Trophoblast cell (in vitro differentiated cells and primary cell): ENCODE results near the gene MYO5A.
A peak's percentile ranks its signal among the peaks of the same experiment; 100 is the strongest.

Experiments used
- DNase-seq, 2 donors: peaks; one replicate each; pipeline ENCODE4 v3.0.0-alpha.2; 2016
- H2AFZ ChIP-seq: 2 replicates; pipeline ENCODE4 v1.6.1; 2013; ENCODE audit warnings: low read length, moderate library complexity, mild to moderate bottlenecking; ENCODE audit not compliant: insufficient read depth, poor library complexity
- H2AK5ac ChIP-seq: 2 replicates; pipeline ENCODE4 v1.6.1; 2013; ENCODE audit warnings: mild to moderate bottlenecking, low read length
- H2BK120ac ChIP-seq: 2 replicates; pipeline ENCODE4 v1.6.1; 2013; ENCODE audit warnings: low read length, mild to moderate bottlenecking, moderate library complexity; ENCODE audit not compliant: insufficient read depth, poor library complexity
- H2BK12ac ChIP-seq: 2 replicates; pipeline ENCODE4 v1.6.1; 2013; ENCODE audit warnings: mild to moderate bottlenecking, low read length, moderate library complexity
- H2BK5ac ChIP-seq: 2 replicates; pipeline ENCODE4 v1.6.1; 2013; ENCODE audit warnings: low read length, low read depth, moderate library complexity, mild to moderate bottlenecking; ENCODE audit not compliant: poor library complexity
- H3K14ac ChIP-seq: 2 replicates; pipeline ENCODE4 v1.6.1; 2013; ENCODE audit warnings: mild to moderate bottlenecking, low read length
- H3K18ac ChIP-seq: 2 replicates; pipeline ENCODE4 v1.6.1; 2013; ENCODE audit warnings: mild to moderate bottlenecking, low read length
- H3K23ac ChIP-seq: 2 replicates; pipeline ENCODE4 v1.6.1; 2013; ENCODE audit warnings: low read length
- H3K27ac ChIP-seq: 2 replicates; pipeline ENCODE4 v1.5.1; 2013; ENCODE audit warnings: low read depth, mild to moderate bottlenecking, inconsistent platforms, low read length, moderate library complexity
- H3K27me3 ChIP-seq: 2 replicates; pipeline ENCODE4 v1.6.1; 2013; ENCODE audit warnings: inconsistent platforms, mild to moderate bottlenecking, low read length, moderate library complexity; ENCODE audit not compliant: insufficient read depth
- H3K36me3 ChIP-seq, 2 experiments: 1 replicate in 1 of 2; 2 replicates in 1 of 2; pipeline ENCODE4 v1.6.1; 2013; ENCODE audit warnings: low read length in 2 of 2, mild to moderate bottlenecking in 2 of 2, moderate library complexity in 1 of 2; ENCODE audit not compliant: insufficient read depth in 2 of 2, control insufficient read depth in 1 of 2
- H3K4ac ChIP-seq: 2 replicates; pipeline ENCODE4 v1.6.1; 2013; ENCODE audit warnings: low read depth, mild to moderate bottlenecking, low read length, moderate library complexity
- H3K4me1 ChIP-seq, 2 experiments: 1 replicate in 1 of 2; 2 replicates in 1 of 2; pipeline ENCODE4 v1.6.1; 2013; ENCODE audit warnings: low read length in 2 of 2, mild to moderate bottlenecking in 2 of 2, moderate library complexity in 1 of 2; ENCODE audit not compliant: insufficient read depth in 2 of 2, control insufficient read depth in 1 of 2
- H3K4me2 ChIP-seq: 2 replicates; pipeline ENCODE4 v1.6.1; 2013; ENCODE audit warnings: inconsistent platforms, mild to moderate bottlenecking, low read length, moderate library complexity
- H3K4me3 ChIP-seq: 2 replicates; pipeline ENCODE4 v1.5.1; 2013; ENCODE audit warnings: mild to moderate bottlenecking, low read depth, low read length, inconsistent platforms
- H3K79me1 ChIP-seq: one replicate; pipeline ENCODE4 v1.6.1; 2013; ENCODE audit warnings: low read length
- H3K79me2 ChIP-seq: 2 replicates; pipeline ENCODE4 v1.6.1; 2013; ENCODE audit warnings: low read length, mild to moderate bottlenecking; ENCODE audit not compliant: control insufficient read depth, insufficient read depth, poor library complexity
- H3K9ac ChIP-seq: 2 replicates; pipeline ENCODE4 v1.6.1; 2013; ENCODE audit warnings: mild to moderate bottlenecking, low read length
- H3K9me3 ChIP-seq: 2 replicates; pipeline ENCODE4 v1.6.1; 2013; ENCODE audit warnings: low read depth, mild to moderate bottlenecking, control low read depth, inconsistent platforms, low read length; ENCODE audit not compliant: insufficient read depth
- H4K12ac ChIP-seq: 2 replicates; pipeline ENCODE4 v1.6.1; 2013; ENCODE audit warnings: low read depth, mild to moderate bottlenecking, low read length, moderate library complexity
- H4K8ac ChIP-seq: 2 replicates; pipeline ENCODE4 v1.6.1; 2013; ENCODE audit warnings: low read depth, mild to moderate bottlenecking, low read length, moderate library complexity
- H4K91ac ChIP-seq: one replicate; pipeline ENCODE4 v1.6.1; 2013; ENCODE audit warnings: low read depth, mild to moderate bottlenecking, low read length, moderate library complexity
- WGBS: extraction: QIAGEN DNeasy Blood & Tissue Kit; methylation state at CpG from one replicate; pipeline ENCODE4 v1.1.7; 2013; ENCODE audit warnings: missing lambda C conversion rate; ENCODE audit not compliant: insufficient read length, insufficient coverage; ENCODE audit errors: extremely low coverage; 5-methylcytosine and 5-hydroxymethylcytosine counted together

The MYO5A gene

DNA sequence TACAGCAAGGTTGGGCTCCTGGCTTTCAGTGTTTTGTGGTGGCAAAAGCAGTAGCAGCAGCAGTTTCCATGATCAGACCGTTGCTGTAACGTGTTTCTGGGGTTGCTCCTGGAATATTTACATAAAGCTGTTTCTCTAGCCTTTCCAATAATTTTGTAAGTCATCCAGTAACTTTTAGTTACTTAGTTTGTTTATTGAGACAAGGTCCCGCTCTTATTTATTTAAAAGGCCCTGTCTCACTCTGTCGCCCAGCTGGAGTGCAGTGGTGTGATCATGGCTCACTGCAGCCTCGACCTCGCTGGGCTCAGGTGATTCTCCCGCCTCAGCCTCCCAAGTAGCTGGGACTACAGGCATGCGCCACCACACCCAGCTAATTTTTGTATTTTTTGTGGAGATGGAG lies 8.8 kb upstream of the MYO5A start:
- Histone ChIP-seq H4K12ac (no peak overlapping the region), H3K4ac (no peak overlapping the region), H2BK120ac (no peak overlapping the region), H3K23ac (no peak overlapping the region), H3K27me3 (no peaks in the 10 kb centered on the region), H2BK5ac (no peak overlapping the region), H3K27ac (no peak overlapping the region), H3K36me3 (no peaks in the 10 kb centered on the region), H2AK5ac (no peak overlapping the region), H3K14ac (no peak overlapping the region), H4K91ac (no peak overlapping the region), H4K8ac (no peak overlapping the region), H3K4me3 (no peak overlapping the region), H3K79me2 (no peaks in the 10 kb centered on the region), H2AFZ (no peak overlapping the region), H3K18ac (no peak overlapping the region), H3K4me1 (no peaks in the 10 kb centered on the region), H3K79me1 (no peaks in the 10 kb centered on the region), H3K9ac (no peak overlapping the region), H3K9me3 (peaks cover 2% of the 10 kb centered on the region), H2BK12ac (no peak overlapping the region), H3K4me2 (no peak overlapping the region)
- no CpG with 5 or more reads among the region's 8 CpGs for WGBS
- no peak for DNase-seq

GRCh38 chr15:52532427-52532826 lies 3.7 kb upstream of the MYO5A start:
- WGBS: no CpG with 5 or more reads among the region's 2 CpGs
- Histone ChIP-seq H4K8ac (no peak overlapping the region), H2BK5ac (no peak overlapping the region), H2BK12ac (no peak overlapping the region), H2AFZ (no peak overlapping the region), H3K4me3 (no peak overlapping the region), H3K18ac (no peak overlapping the region), H3K36me3 (no peaks in the 10 kb centered on the region), H2BK120ac (no peak overlapping the region), H3K79me1 (peaks cover 9% of the 10 kb centered on the region), H3K79me2 (peaks cover 3% of the 10 kb centered on the region), H4K91ac (no peak overlapping the region), H3K4ac (no peak overlapping the region), H3K9me3 (no peaks in the 10 kb centered on the region), H3K23ac (no peak overlapping the region), H3K27me3 (peaks cover 14% of the 10 kb centered on the region), H3K14ac (no peak overlapping the region), H3K4me1 (peaks cover 0 to 2% of the 10 kb centered on the region in 2 experiments), H3K9ac (no peak overlapping the region), H4K12ac (no peak overlapping the region), H2AK5ac (no peak overlapping the region), H3K4me2 (no peak overlapping the region), H3K27ac (no peak overlapping the region)
- no peak for DNase-seq

GRCh38 chr15:52529940-52530339 lies 1.3 kb upstream of the MYO5A start:
- no peaks in the 10 kb centered on the region for H3K9me3 ChIP-seq
- no peak overlapping the region for H2AFZ ChIP-seq
- no peak overlapping the region for H3K18ac ChIP-seq
- peaks cover 3% of the 10 kb centered on the region for H3K79me2 ChIP-seq
- H3K14ac ChIP-seq: no peak overlapping the region
- H2BK12ac ChIP-seq: no peak overlapping the region
- peak; percentile 12 to 67 for DNase-seq
- H2BK120ac ChIP-seq: no peak overlapping the region
- H3K36me3 ChIP-seq: no peaks in the 10 kb centered on the region
- no peak overlapping the region for H3K4ac ChIP-seq
- peaks cover 9% of the 10 kb centered on the region for H3K79me1 ChIP-seq
- no peak overlapping the region for H3K9ac ChIP-seq
- H2BK5ac ChIP-seq: no peak overlapping the region
- peaks cover 0 to 2% of the 10 kb centered on the region in 2 experiments for H3K4me1 ChIP-seq
- no CpG with 5 or more reads among the region's 11 CpGs for WGBS
- H3K27ac ChIP-seq: no peak overlapping the region
- H3K4me3 ChIP-seq: no peak overlapping the region
- no peak overlapping the region for H4K91ac ChIP-seq
- H4K12ac ChIP-seq: no peak overlapping the region
- no peak overlapping the region for H4K8ac ChIP-seq
- peaks cover 14% of the 10 kb centered on the region for H3K27me3 ChIP-seq
- peak overlapping the region; percentile 99 for H3K4me2 ChIP-seq
- no peak overlapping the region for H2AK5ac ChIP-seq
- H3K23ac ChIP-seq: no peak overlapping the region

DNA sequence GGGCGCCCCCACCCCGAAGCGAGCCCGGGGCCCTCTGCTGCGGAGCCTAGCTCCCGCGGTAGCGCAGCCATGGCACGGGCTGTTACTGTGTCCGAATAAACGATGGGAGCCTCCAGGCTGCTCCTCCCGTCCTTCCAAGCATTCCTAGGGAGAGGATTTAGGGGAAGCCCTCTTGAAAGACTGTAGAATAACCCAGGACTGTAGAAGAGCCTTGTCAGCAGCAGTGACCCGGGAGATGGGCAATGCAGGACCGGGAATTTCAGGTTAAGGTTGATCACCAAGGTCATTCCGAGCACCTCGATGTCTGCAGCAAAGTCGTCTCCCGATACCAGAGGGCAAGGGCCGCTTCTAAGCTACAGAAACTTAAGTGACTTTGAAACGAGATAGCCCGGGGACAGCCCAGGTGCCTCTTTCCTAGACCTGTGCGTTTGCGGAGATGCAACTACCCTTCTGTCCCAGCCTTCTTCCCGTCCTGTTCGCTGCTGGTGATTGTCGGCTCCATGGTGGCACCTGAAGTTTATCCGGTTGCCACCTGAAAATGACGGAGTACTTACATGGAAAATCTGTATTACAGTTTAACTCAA lies 753 bp upstream of the MYO5A start:
- peak overlapping the region; percentile 80 for H3K4me3 ChIP-seq
- H3K18ac ChIP-seq: no peak overlapping the region
- H3K4ac ChIP-seq: no peak overlapping the region
- peak overlapping the region; percentile 48 for H4K8ac ChIP-seq
- H2AK5ac ChIP-seq: no peak overlapping the region
- H3K9ac ChIP-seq: no peak overlapping the region
- no peak overlapping the region for H3K23ac ChIP-seq
- H4K12ac ChIP-seq: peak overlapping the region; percentile 37
- no peaks in the 10 kb centered on the region for H3K9me3 ChIP-seq
- H2BK5ac ChIP-seq: no peak overlapping the region
- H3K27ac ChIP-seq: no peak overlapping the region
- H3K4me1 ChIP-seq: peaks cover 0 to 2% of the 10 kb centered on the region in 2 experiments
- peaks cover 3% of the 10 kb centered on the region for H3K79me2 ChIP-seq
- H3K36me3 ChIP-seq: no peaks in the 10 kb centered on the region
- no peak overlapping the region for H2BK12ac ChIP-seq
- peak overlapping the region; percentile 85 for H2AFZ ChIP-seq
- H2BK120ac ChIP-seq: peak overlapping the region; percentile 64
- H3K79me1 ChIP-seq: peaks cover 9% of the 10 kb centered on the region
- H3K27me3 ChIP-seq: peaks cover 14% of the 10 kb centered on the region
- DNase-seq: no peak
- H4K91ac ChIP-seq: no peak overlapping the region
- no CpG with 5 or more reads among the region's 28 CpGs for WGBS
- H3K14ac ChIP-seq: peak overlapping the region; percentile 73
- H3K4me2 ChIP-seq: peak overlapping the region; percentile 99
